ENCODE data around the gene GLYATL2.

Gene GLYATL2, protein sequence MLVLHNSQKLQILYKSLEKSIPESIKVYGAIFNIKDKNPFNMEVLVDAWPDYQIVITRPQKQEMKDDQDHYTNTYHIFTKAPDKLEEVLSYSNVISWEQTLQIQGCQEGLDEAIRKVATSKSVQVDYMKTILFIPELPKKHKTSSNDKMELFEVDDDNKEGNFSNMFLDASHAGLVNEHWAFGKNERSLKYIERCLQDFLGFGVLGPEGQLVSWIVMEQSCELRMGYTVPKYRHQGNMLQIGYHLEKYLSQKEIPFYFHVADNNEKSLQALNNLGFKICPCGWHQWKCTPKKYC

GRCh38 chr11:58844361-58845005, at the start of gene GLYATL2:
Gene GLYATL2, minus strand, starts transcription at chr11:58844704. Its CDS starts 5,092 bp downstream, at chr11:58839612.
- DNase-seq, result no peak

DNA sequence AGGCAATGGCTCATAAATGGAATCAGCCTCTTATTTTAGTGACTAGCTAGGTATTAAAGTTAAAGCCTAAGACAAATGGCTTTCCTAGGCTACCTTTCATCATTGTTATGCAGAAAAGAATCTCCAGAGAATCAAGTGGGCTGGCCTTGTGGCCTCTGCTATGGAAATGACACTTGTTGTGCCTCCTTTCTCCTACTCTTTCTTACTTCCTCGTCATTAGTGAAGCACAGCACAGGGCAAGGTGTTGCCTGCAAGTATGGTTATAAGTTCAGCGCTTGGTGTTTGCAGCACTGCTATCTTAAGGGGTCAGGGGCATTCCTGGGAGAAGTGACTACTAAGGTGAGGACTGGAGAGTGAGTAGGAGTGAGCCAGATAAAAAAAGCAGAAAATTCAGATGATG, 49.4 kb upstream of the GLYATL2 start:
- no peak for DNase-seq

- no peak for DNase-seq
Measured at GRCh38 chr11:58888579-58888978, 44.1 kb upstream of the GLYATL2 start.

DNA sequence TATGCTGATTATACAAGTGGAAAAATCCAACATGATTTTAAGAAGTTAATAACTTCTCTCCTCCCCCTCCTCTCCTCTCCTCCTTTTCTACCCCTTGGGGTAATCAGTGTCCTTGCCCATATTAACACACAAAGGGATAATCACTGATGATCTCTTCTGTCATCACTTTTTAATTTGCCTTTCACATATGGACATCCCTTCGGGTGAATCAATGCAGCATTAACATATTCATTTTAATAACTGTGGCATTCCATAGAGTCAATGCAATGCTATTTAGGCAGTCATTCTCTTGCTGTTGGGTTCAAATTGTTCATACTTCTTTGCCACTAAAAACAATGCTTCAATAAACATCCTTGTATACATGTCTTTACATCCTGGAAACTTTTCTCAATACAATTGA, 42.9 kb upstream of the GLYATL2 start:
- DNase-seq, result no peak

GRCh38 chr11:58880625-58881024, 36.1 kb upstream of the GLYATL2 start:
- DNase-seq, result no peak

DNA sequence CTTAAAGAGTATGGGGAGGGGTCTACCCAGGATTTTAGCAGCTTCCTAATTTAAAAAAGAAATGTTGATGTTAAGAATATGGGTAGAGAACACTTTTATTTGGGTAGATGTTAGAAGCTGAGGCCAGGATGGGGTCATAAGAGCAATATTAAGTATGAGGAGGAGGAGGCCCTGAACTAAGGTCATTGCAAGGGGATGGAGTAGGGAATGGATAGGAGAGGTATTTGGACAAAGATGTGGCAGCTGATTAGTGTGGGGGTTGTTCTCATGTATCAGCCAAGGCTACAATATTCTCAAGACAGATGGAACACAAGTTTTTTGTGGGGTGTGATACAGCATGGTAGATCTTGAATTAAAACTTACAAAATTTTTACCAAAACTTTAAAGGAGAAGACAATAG, 35.7 kb upstream of the GLYATL2 start:
- DNase-seq, result no peak

DNA sequence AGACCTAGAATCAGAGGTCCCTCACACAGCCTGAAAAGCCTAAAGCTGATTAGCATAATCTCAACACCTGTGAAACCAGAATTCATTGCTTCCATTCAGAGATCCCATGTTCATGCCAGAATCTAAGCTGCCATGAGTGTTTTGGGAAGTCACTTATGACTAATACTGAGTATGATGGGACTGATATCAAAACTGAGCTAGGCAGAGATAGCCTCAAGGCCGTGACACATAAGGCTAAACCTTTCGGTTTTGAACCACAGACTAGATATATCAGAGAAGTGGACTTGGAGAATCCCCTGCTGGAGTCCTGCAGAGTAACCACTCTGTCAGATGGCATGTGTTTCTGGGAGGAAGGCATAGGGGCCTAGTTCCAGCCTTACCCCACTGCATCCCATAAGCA, 23.1 kb upstream of the GLYATL2 start:
- DNase-seq, result no peak

DNA sequence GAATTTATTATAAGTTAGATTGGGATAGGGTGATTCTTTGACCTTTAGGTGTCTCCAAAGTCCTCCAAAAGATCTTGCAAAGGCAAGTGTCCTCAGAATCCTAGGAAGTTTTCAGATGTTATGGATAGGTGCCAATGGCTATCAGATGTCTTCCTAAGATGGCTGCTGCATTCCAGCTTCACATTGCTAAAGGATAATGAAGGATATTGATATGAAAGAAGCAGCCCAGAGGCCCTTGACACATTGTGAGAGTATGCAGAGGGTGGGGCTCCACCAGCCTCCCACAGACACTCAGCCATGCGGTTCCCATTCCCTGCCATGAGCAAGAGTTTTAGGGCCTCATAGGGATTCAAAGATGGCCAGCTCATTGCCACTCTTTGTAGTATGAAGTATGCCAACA, 22.3 kb upstream of the GLYATL2 start:
- DNase-seq, result no peak

- DNase-seq, result no peak
Measured at GRCh38 chr11:58864335-58864734, 19.8 kb upstream of the GLYATL2 start.

GRCh38 chr11:58863697-58864096, 19.2 kb upstream of the GLYATL2 start:
- no peak for DNase-seq

DNA sequence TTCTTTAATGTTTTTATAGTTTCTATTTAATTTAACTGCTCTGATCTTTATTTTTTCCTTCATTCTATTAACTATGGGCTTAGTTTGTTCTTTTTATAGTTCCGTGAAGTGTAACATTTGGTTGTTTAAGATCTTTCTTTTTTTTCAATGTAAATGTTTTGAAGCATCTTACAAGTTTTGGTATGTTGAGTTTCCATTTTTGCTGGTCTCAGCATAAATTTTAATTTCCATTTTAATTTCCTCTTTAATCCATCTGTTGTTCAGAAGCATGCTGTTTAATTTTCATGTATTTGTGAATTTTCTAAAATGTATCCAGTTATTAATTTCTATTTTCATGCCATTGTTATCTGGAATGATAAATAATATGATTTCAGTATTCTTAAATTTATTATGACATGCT, 17.0 kb upstream of the GLYATL2 start:
- DNase-seq, result no peak

DNA sequence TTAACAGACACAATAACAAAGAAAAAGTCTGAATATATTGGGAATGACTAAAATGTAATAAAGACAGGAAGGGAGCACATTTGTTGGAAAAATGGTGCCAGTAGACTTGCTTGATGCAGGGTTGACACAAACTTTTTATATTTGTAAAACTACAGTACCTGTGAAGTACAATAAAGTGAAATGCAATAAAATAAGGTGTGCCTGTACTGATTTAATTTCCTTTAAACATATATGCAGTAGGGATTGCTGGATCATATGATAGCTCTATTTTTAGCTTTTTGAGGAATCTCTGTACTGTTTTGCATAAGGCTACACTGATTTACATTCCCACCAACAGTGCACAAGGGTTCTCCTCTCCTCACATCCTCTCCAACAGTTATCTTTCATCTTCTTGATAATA, 12.3 kb upstream of the GLYATL2 start:
- DNase-seq, result no peak

DNA sequence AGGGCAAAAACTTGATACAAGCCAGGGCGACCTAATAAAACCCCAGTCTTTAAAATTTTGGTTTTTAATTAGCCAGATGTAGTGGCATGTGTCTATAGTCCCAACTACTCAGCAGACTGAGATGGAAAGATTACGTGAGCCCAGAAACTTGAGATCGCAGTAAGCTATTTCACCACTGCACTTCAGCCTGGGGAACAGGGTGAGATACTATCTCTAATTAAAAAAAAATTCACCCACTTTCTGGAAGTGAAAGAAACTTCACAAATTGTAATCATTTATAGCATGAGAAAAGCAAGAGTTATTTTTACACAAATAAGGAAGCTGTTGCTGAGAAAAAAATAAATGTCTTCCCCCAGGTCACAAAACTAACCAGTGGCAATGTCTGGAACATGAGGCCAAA, 882 bp upstream of the GLYATL2 start:
- no peak for DNase-seq

DNA sequence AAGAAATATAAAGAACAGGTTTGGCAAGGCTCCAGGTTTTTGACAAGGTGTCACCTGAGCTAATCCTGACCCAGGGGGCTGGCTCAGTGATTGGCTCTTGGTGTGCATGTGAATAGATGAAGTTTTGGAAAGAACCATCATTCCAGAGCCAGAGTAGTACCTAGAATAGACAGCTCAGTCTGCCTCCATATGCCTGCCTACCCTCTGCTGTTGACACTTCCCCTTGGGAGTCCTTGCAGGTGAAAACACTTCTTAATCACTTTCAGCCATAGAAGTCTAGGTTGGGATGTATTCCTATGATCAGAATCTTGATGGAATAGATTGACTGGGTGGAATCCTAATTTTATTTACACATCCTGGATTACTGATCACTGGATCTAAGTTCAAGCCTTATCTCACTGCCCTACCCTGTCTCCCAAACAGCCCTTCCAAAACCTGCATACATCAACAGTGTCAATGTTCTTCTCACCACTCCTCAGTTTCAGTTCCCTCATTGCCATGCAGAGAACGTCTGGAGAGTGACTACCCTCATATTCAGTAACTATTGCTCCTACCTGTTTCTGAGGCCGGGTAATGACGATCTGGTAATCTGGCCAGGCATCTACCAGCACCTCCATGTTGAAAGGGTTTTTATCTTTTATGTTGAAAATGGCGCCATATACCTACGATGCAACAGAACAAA, 6.7 kb downstream of the GLYATL2 start:
- no peak for DNase-seq

GRCh38 chr11:58832056-58832645, 12.4 kb downstream of the GLYATL2 start:
- no peak for DNase-seq

DNA sequence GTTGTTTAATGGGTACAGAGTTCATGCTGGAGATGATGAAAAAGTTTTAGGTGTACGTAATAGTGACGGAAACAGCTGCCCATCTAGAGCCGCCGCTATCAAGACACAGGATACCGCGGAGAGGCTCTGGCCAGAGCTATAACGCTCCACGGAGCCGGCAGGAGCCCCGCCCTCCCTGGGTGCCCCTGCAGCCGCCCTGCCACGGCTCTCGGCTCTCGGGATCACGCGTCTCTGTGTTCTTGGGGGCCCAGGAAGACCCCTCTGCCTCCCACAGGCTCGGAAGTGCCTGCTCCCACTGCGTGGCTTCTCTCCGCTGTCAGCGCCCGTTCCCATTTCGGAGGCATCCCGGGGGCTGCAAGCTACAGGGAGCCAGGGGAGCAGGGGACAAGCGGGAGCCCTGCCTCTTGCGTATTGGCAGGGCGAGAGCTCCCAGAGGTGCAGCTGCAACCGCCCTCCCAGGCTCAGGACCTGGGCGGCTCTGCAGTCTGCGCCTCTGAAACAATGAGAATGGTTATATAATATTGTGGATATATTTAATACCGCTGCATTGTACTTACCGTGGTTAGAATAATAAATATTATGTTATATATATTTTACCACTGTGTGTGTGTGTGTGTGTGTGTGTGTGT, 13.7 kb downstream of the GLYATL2 start:
- no peak for DNase-seq

GRCh38 chr11:58829786-58830185, 14.7 kb downstream of the GLYATL2 start:
- no peak for DNase-seq

- DNase-seq, result no peak
Measured at GRCh38 chr11:58813693-58814092, 30.8 kb downstream of the GLYATL2 start.

GRCh38 chr11:58811499-58811898, 33.0 kb downstream of the GLYATL2 start:
- DNase-seq, result no peak

- no peak for DNase-seq
Measured at GRCh38 chr11:58807343-58807742, 37.2 kb downstream of the GLYATL2 start.

DNA sequence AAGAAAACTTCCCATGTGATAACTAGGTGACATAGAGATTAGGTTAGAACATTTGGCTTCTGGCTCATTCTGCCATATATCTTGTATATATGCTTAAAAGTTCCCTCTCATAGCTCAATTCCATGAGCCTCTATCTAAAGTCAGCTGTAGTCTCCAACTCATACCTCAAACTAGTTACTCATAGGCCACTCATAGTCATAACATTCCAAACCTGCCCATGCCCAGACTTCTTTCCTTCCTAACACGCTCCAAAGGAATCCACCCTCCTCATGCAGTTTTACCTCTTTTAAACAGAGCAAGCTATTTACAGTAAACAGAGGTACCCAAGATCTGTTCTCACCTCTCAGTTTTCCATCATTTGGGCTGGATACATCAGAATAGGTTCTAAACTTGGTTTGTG, 39.4 kb downstream of the GLYATL2 start:
- DNase-seq, result no peak

DNA sequence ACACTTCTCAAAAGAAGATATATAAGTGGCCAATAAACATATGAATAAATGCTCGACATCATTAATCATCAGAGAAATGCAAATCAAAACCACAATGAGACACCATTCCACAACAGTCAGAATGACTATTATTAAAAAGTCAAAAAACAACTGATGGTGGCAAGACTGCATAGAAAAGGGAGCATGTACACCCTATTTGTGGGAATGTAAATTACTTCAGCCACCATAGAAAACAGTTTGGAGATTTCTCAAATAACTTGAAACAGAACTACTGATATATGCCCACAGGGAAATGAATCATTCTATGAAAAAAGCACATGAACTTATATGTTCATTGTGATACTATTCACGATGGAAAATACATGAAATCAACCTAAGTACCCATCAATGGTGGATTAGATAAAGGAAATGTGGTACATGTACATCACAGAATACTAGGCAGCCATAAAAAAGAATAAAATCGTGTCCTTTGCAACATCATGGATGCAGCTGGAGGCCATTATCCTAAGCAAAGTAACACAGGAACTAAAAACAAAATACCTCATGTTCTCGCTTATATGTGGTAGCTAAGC, 42.4 kb downstream of the GLYATL2 start:
- no peak for DNase-seq

GRCh38 chr11:58801302-58801701, 43.2 kb downstream of the GLYATL2 start:
- DNase-seq, result no peak
